Activated naive CD4-positive, alpha-beta T cell treated with anti-CD3 and anti-CD28 coated beads, Interleukin-2, amount 50 U/mL, for 72 hours (primary cell): Measurements from ENCODE around the gene SEMA5A. TPM values are rescaled to one million over a fixed set of nuclear protein-coding genes. Genes with fewer than 3 reads are reported as not detected.

Source experiments
- ATAC-seq, 2 donors: fragments of 150-1000 bp; cut with Tn5 transposase; 2 replicates each; pipeline ENCODE4 v1.10.0; 2021; ENCODE audit warnings: mild to moderate bottlenecking in 2 of 2, moderate library complexity in 2 of 2
- DNase-seq, 2 donors: peaks; one replicate each; pipeline ENCODE4 v3.0.0; 2021 to 2022; ENCODE audit warnings: low spot score in 2 of 2
- H3K27ac Mint-ChIP-seq, 2 donors: one replicate each; pipeline ENCODE4 v1.8.0; 2022; ENCODE audit warnings: mild to moderate bottlenecking in 2 of 2, mixed read lengths in 2 of 2
- H3K36me3 Mint-ChIP-seq, 2 donors: one replicate each; pipeline ENCODE4 v1.8.0; 2022; ENCODE audit warnings: mixed read lengths in 2 of 2
- H3K9me3 Mint-ChIP-seq, 2 donors: one replicate each; pipeline ENCODE4 v1.8.0; 2022; ENCODE audit warnings: mixed read lengths in 2 of 2
- total RNA-seq, 2 donors: library from RNA; stranded (reverse); gene quantifications; one replicate each; pipeline ENCODE4 v1.2.3, GENCODE V29; 2022

The SEMA5A gene
- total RNA-seq, 2 donors from 2014 or later: not detected

DNA sequence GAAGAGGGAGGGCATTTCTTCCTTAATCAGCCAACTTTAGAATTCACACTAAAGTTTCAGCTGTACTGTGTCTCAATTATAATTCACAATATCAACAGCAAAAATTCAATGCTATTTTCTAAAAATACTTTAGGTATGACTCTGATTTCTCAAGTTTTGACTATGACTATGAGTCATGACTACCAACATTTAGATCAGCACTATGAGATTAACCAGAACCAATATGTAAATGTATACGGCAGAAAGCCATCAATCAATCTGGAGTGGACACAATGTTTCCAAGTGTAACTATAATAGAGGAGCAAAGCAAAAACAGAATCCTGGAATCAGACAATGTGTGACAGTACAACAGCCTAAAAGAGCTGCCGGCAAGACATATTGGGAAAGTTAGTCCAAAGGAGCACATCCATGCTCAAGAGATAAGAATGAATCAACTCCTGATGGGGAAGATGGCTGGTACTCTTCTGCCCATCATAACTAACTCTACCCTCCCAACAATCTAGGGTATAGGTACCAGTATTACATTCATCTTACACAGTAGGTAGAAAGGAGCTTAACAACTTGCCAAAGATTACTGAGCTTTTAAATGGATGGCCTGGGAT lies 294.4 kb downstream of the SEMA5A start:
- ATAC-seq (peak in 1 of 2 donors; percentile 28), DNase-seq (no peak)
- Mint-ChIP-seq H3K9me3 (peaks cover 15 to 29% of the 10 kb centered on the region in 2 donors), H3K27ac (no peak overlapping the region), H3K36me3 (no peaks in the 10 kb centered on the region)

DNA sequence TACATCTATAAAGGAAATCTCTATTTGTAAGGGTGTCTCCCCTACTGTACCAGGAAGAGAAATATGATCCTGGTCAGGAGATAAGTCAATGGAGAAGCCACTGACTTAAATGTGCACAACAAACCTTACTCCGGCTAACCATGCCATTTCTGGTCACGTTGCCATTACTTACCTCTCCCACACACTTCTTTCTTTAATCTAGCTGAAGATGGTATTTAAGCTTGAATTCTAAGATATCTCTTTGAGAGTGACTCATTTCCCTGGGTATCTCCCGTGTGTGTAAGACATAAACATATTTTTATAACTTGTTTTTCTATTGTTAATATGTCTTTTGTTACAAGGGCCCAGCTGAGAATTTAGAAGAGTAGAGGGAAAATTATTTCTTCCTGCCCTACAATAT lies 296.6 kb downstream of the SEMA5A start:
- no peak for DNase-seq

GRCh38 chr5:9245071-9245470 lies 300.8 kb downstream of the SEMA5A start:
- no peak overlapping the region for H3K27ac Mint-ChIP-seq

More for the DNA sequence above, 296.6 kb downstream of the SEMA5A start:
- no peak for ATAC-seq
- peaks cover 14 to 15% of the 10 kb centered on the region in 2 donors for H3K9me3 Mint-ChIP-seq
- H3K36me3 Mint-ChIP-seq: no peaks in the 10 kb centered on the region
- no peak overlapping the region for H3K27ac Mint-ChIP-seq

GRCh38 chr5:9244417-9244816 lies 301.5 kb downstream of the SEMA5A start:
- DNase-seq: no peak
- Mint-ChIP-seq H3K9me3 (peaks cover 5 to 6% of the 10 kb centered on the region in 2 donors), H3K27ac (no peak overlapping the region), H3K36me3 (no peaks in the 10 kb centered on the region)
- no peak for ATAC-seq

More at GRCh38 chr5:9245071-9245470, 300.8 kb downstream of the SEMA5A start:
- DNase-seq (no peak), ATAC-seq (no peak)
- no peaks in the 10 kb centered on the region for H3K36me3 Mint-ChIP-seq
- H3K9me3 Mint-ChIP-seq: peaks cover 11% of the 10 kb centered on the region in 2 donors

DNA sequence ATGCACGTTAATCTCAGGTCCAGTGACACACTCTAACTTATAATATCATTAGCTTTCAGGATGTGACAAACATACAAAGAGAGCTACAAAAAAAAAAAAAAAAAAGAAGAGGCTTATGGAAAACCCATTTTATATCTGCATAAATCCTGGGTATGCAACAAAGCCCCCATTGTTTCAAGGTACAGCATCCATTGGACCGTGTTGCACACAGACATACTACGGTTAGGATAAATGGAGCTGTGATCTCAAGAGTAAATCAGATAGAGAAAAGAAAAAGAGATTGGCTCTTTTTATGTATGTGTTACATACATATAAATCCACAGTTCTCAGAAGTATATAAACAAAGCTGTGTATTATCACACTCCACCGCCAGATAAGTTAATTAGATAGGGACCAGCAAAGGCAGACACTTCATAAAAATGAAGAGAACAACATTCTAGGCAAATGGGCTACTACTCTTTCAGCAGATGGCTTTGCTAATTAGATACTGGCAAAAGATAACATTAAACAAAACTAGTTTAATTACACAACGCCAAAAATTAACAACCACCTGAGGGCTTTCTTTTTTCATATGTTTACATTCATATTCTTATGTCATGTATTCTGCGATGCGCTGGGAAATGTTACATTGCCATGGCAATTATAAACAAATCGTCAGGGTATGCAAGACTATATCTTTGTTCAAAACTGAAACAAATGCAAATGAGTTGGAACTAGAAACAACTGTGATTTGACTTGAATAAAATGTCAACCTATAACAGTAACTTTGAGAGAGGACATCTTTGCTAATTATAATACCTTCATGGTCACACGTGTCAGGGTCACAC lies 304.2 kb downstream of the SEMA5A start:
- no peak for ATAC-seq
- H3K36me3 Mint-ChIP-seq: no peaks in the 10 kb centered on the region
- DNase-seq: no peak
- no peaks in the 10 kb centered on the region for H3K9me3 Mint-ChIP-seq
- no peak overlapping the region for H3K27ac Mint-ChIP-seq

- Mint-ChIP-seq H3K27ac (no peak overlapping the region), H3K36me3 (no peaks in the 10 kb centered on the region), H3K9me3 (peaks cover 0 to 4% of the 10 kb centered on the region in 2 donors)
- DNase-seq (no peak), ATAC-seq (no peak)
Observed at GRCh38 chr5:9240431-9240830, 305.4 kb downstream of the SEMA5A start.

GRCh38 chr5:9239626-9240025 lies 306.2 kb downstream of the SEMA5A start:
- ATAC-seq (no peak), DNase-seq (no peak)
- Mint-ChIP-seq H3K36me3 (no peaks in the 10 kb centered on the region), H3K27ac (no peak overlapping the region), H3K9me3 (peaks cover 0 to 7% of the 10 kb centered on the region in 2 donors)

- Mint-ChIP-seq H3K36me3 (no peaks in the 10 kb centered on the region), H3K27ac (no peak overlapping the region), H3K9me3 (peaks cover 0 to 7% of the 10 kb centered on the region in 2 donors)
- DNase-seq (no peak), ATAC-seq (no peak)
Observed at GRCh38 chr5:9239071-9239470, 306.8 kb downstream of the SEMA5A start.

DNA sequence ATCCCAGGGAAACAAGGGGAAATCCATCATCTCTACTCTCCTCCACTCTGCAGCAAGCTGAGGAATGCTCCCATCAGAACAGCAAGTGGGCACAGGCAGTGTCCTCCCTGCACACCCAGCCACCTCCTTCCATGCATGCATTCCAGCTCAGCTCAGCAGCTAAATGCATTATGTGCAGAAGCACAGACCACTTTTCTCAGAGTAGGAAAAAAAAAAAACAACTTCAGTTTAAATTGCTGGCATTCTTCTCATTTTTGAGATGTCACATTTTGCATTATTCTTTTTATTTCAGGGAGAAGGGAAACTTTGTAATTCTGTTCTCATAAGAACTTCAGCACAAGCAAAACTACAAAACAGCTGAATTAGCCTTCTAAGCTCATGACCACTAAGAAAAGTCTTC lies 312.2 kb downstream of the SEMA5A start:
- Mint-ChIP-seq H3K9me3 (peaks cover 5 to 15% of the 10 kb centered on the region in 2 donors), H3K27ac (no peak overlapping the region), H3K36me3 (no peaks in the 10 kb centered on the region)
- DNase-seq: no peak
- no peak for ATAC-seq

- H3K27ac Mint-ChIP-seq: no peak overlapping the region
- ATAC-seq (no peak), DNase-seq (no peak)
- H3K9me3 Mint-ChIP-seq: peaks cover 12 to 21% of the 10 kb centered on the region in 2 donors
- H3K36me3 Mint-ChIP-seq: no peaks in the 10 kb centered on the region
Observed at GRCh38 chr5:9233035-9233434, 312.8 kb downstream of the SEMA5A start.

- no peak for ATAC-seq
- H3K9me3 Mint-ChIP-seq: peaks cover 15 to 23% of the 10 kb centered on the region in 2 donors
- H3K36me3 Mint-ChIP-seq: no peaks in the 10 kb centered on the region
- DNase-seq: no peak
- H3K27ac Mint-ChIP-seq: no peak overlapping the region
Observed at GRCh38 chr5:9231842-9232241, 314.0 kb downstream of the SEMA5A start.

DNA sequence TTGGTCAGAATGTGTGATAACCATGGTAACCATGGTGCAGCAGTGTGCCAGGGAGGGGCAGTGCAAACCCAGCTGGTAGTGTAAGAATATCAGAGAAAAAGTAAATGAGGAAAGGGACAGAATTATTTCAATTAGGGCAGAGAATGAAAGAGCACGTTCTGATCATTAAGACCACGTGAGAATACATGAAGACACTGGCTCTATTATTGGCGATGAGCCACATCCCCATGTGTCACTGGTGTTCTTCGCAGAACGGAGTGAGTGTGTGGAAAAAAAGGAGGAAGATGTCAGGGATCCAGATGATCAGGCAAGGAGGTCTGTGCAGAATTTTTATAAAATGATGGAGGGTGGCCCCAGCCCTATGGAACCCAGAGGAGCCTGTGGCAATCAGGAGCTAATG lies 315.5 kb downstream of the SEMA5A start:
- Mint-ChIP-seq H3K27ac (no peak overlapping the region), H3K9me3 (peaks cover 15 to 19% of the 10 kb centered on the region in 2 donors), H3K36me3 (no peaks in the 10 kb centered on the region)
- DNase-seq: no peak
- no peak for ATAC-seq

- ATAC-seq (no peak), DNase-seq (no peak)
- H3K9me3 Mint-ChIP-seq: peaks cover 21 to 28% of the 10 kb centered on the region in 2 donors
- H3K36me3 Mint-ChIP-seq: no peaks in the 10 kb centered on the region
- H3K27ac Mint-ChIP-seq: no peak overlapping the region
Observed at GRCh38 chr5:9226016-9226536, 319.8 kb downstream of the SEMA5A start.

DNA sequence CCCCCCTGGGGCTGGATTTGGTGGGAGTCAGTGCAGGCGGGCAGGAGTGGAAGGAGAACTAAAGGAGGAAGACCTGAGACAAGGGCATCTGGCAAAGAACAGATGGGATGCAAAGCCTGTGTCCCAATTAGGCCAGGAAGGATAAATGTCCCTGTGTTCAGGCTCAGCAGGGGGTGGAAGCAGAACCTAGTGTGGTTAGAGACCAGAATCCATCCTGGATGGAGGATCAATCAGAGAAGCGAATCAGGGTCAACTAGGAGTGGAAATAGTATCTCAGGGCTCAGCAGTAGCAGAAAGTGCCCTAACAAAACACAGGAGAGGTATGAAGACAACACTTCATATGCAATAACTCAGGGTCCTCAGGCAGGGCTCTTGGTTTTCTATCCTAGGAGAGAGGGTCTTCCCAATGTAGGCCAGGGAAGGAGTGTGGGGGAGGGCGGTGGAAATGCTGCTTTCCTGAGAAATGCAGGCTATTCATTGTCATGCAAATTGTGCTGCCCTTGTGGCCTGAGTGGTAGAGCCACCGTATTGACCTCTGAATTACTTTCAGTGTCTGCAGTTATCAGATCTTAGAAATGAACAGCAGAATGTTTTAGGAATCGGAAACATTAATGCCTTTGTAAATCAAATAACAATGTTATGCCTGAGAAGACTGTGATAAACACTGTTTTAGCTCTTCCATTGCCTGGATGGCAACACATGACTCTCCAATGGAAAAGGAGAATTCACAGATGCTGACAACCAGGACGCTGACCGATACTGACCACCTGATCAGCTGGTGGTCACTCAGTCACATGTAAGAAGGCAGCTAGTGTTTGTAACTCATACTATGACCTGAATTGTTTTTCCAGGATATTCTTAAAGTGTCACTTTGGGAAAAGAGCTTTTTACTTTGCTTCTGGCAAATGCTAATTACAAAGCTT lies 323.6 kb downstream of the SEMA5A start:
- Mint-ChIP-seq H3K27ac (no peak overlapping the region), H3K9me3 (peaks cover 13 to 14% of the 10 kb centered on the region in 2 donors), H3K36me3 (no peaks in the 10 kb centered on the region)
- no peak for ATAC-seq
- DNase-seq: no peak

GRCh38 chr5:9218358-9218757 lies 327.5 kb downstream of the SEMA5A start:
- Mint-ChIP-seq H3K9me3 (peaks cover 20 to 26% of the 10 kb centered on the region in 2 donors), H3K27ac (no peak overlapping the region), H3K36me3 (no peaks in the 10 kb centered on the region)
- DNase-seq: no peak
- ATAC-seq: no peak

- peaks cover 13 to 21% of the 10 kb centered on the region in 2 donors for H3K9me3 Mint-ChIP-seq
- H3K36me3 Mint-ChIP-seq: no peaks in the 10 kb centered on the region
- no peak overlapping the region for H3K27ac Mint-ChIP-seq
- DNase-seq (no peak), ATAC-seq (no peak)
Observed at GRCh38 chr5:9212605-9213004, 333.3 kb downstream of the SEMA5A start.
